HepG2 (cell line): Measurements from ENCODE around the gene SNRNP35. TPM values are rescaled to one million over a fixed set of nuclear protein-coding genes. Genes with fewer than 3 reads are reported as not detected.
A peak's percentile ranks its signal among the peaks of the same experiment; 100 is the strongest.

ENCODE experiments used
- ATAC-seq: fragments of 200-7000 bp; cut with Tn5 transposase; 3 replicates; pipeline ENCODE4 v1.9.1; 2020; ENCODE audit warnings: mild to moderate bottlenecking, moderate library complexity
- BruUV-seq: library from RNA; stranded (reverse); fragments of 400-500 nt; replicated peaks from 2 replicates; lab custom pipeline; 2021; lab: Mats Ljungman, UMichigan
- CTCF ChIA-PET: fragments of 300-600 bp; formaldehyde crosslinking; extraction: SDS; loops from one replicate; lab custom pipeline; 2021; ENCODE audit warnings: low total read pairs, inconsistent platforms, low intra/inter-chr PET ratio; lab: Yijun Ruan, JAX
- POLR2A ChIA-PET: fragments of 350-600 bp; sonication (Branson Sonifier 250); formaldehyde crosslinking; loops from one replicate; lab custom pipeline; 2020; ENCODE audit warnings: antibody characterized with exemption, inconsistent platforms; lab: Yijun Ruan, JAX
- DNase-seq: peaks from one replicate; pipeline ENCODE4 v3.0.0-alpha.2; 2015; ENCODE audit warnings: low spot score
- FAIRE-seq: peaks from 3 replicates; lab custom pipeline; 2011; peaks lifted over from hg19 to GRCh38; lab: Jason Lieb, UNC
- H2AFZ ChIP-seq: one replicate; pipeline ENCODE4 v1.6.1; 2011; ENCODE audit warnings: low read length, inconsistent platforms
- H3K27ac ChIP-seq: fragments of 300-600 bp; 3 replicates; pipeline ENCODE4 v1.8.0; 2011; ENCODE audit warnings: mixed run types, mild to moderate bottlenecking, mixed read lengths, low read length, inconsistent platforms; ENCODE audit not compliant: insufficient read depth; ENCODE audit errors: extremely low read length
- H3K27me3 ChIP-seq, 2 experiments: fragments of 200-600 bp in 1 of 2; 2 replicates in 1 of 2; 3 replicates in 1 of 2; pipeline versions ENCODE4 v1.6.0 to v1.8.0; 2011; ENCODE audit warnings: low read length in 2 of 2, mild to moderate bottlenecking in 2 of 2, moderate library complexity in 2 of 2, inconsistent platforms in 1 of 2; ENCODE audit not compliant: insufficient read depth in 2 of 2, control insufficient read depth in 1 of 2
- H3K36me3 ChIP-seq, 2 experiments: fragments of 200-600 bp in 1 of 2; replicated peaks in 1 of 2; 2 replicates in 1 of 2; 3 replicates in 1 of 2; pipeline versions ENCODE4 v1.5.1 to v1.8.0; 2011; ENCODE audit warnings: low read length in 2 of 2, inconsistent platforms in 1 of 2; ENCODE audit not compliant: insufficient read depth in 2 of 2, control insufficient read depth in 1 of 2
- H3K4me1 ChIP-seq: 2 replicates; pipeline ENCODE4 v1.5.1; 2012; ENCODE audit warnings: low read length, inconsistent platforms; ENCODE audit not compliant: insufficient read depth
- H3K4me2 ChIP-seq: 2 replicates; pipeline ENCODE4 v1.6.0; 2011; ENCODE audit warnings: low read depth, low read length, inconsistent platforms
- H3K4me3 ChIP-seq, 3 experiments: fragments of 200-600 bp in 1 of 3; sonication (generic), shearing (Covaris generic) in 1 of 3; replicated peaks in 1 of 3; 2 replicates each; pipeline ENCODE4 v1.5.1; 2011 to 2016; ENCODE audit warnings: low read length in 3 of 3, inconsistent platforms in 2 of 3, low read depth in 2 of 3, mild to moderate bottlenecking in 2 of 3, control low read depth in 1 of 3, mixed read lengths in 1 of 3; ENCODE audit not compliant: insufficient read depth in 1 of 3
- H3K79me2 ChIP-seq: one replicate; pipeline ENCODE4 v1.6.1; 2011; ENCODE audit warnings: low read length, inconsistent platforms; ENCODE audit not compliant: insufficient read depth
- H3K9ac ChIP-seq: 2 replicates; pipeline ENCODE4 v1.6.0; 2011; ENCODE audit warnings: mild to moderate bottlenecking, low read depth, low read length, inconsistent platforms; ENCODE audit not compliant: insufficient read depth
- H3K9me3 ChIP-seq: 2 replicates; pipeline ENCODE4 v1.5.1; 2012; ENCODE audit warnings: mild to moderate bottlenecking, low read length
- H4K20me1 ChIP-seq: 2 replicates; pipeline ENCODE4 v1.6.0; 2011; ENCODE audit warnings: inconsistent platforms, mild to moderate bottlenecking, low read length, moderate library complexity; ENCODE audit not compliant: insufficient read depth
- CEBPB ChIP-seq: IDR thresholded peaks from 2 replicates; pipeline ENCODE4 v1.6.1; 2011; ENCODE audit warnings: low read depth, low read length, improper control_type of control experiment, borderline replicate concordance
- KMT2A ChIP-seq: sonication (generic); formaldehyde crosslinking; IDR thresholded peaks from 2 replicates; pipeline ENCODE4 v1.4.0; 2020; ENCODE audit warnings: missing genetic modification reagents
- PHF21A ChIP-seq: sonication (generic); formaldehyde crosslinking; IDR thresholded peaks from 2 replicates; pipeline ENCODE4 v1.5.0; 2020; ENCODE audit warnings: mild to moderate bottlenecking, missing genetic modification reagents
- SAP130 ChIP-seq: IDR thresholded peaks from 2 replicates; pipeline ENCODE4 v1.6.1; 2016; ENCODE audit warnings: low read depth
- ZBTB1 ChIP-seq: sonication (generic); formaldehyde crosslinking; IDR thresholded peaks from 2 replicates; pipeline ENCODE4 v1.4.0; 2020; ENCODE audit warnings: missing genetic modification reagents, borderline replicate concordance
- ZNF572 ChIP-seq: sonication (generic); formaldehyde crosslinking; IDR thresholded peaks from 2 replicates; pipeline ENCODE4 v1.5.1; 2020; ENCODE audit warnings: mild to moderate bottlenecking, missing genetic modification reagents
- WGBS: methylation state at CpG from one replicate; pipeline ENCODE4 v1.1.6; 2017; ENCODE audit warnings: low lambda C conversion rate; 5-methylcytosine and 5-hydroxymethylcytosine counted together
- in situ Hi-C: cut with HindIII; loops from 2 replicates; pipeline ENCODE4 v1.10.0; 2017; ENCODE audit warnings: low pct_unique_long_range_greater_than_20kb; ENCODE audit not compliant: extremely low pct_ligation_motif_present
- intact Hi-C: fragments of 100-400 bp; cut with micrococcal nuclease; formaldehyde crosslinking; loops from one replicate; pipeline ENCODE4 v1.10.0; 2022; ENCODE audit not compliant: unreplicated experiment
- polyA plus RNA-seq, 8 experiments: library from polyadenylated mRNA; depleted of rRNA in 3 of 8; stranded (reverse) in 7 of 8; unstranded in 1 of 8; fragments of >200 nt; fragmentation: Illumina TruSeq in 4 of 8; extraction: Trizol in 4 of 8; gene quantifications; 2 replicates each; pipeline versions ENCODE4 v1.2.1 to v1.2.3, GENCODE V29; 2011 to 2016; ENCODE audit warnings: low read depth in 4 of 8, missing spikeins in 1 of 8, mixed read lengths in 1 of 8; ENCODE audit not compliant: insufficient read depth in 1 of 8
- total RNA-seq, 5 experiments: library from RNA; depleted of rRNA; stranded (reverse); fragments of >200 nt; fragmentation: Illumina TruSeq; extraction: Trizol; gene quantifications; 2 replicates each; pipeline ENCODE4 v1.2.3, GENCODE V29; 2016; ENCODE audit warnings: low read depth in 1 of 5
- TF ChIP-seq, protein P1 (sequence below): sonication (generic); formaldehyde crosslinking; IDR thresholded peaks from 2 replicates; pipeline ENCODE4 v1.8.0; 2022; ENCODE audit warnings: mild to moderate bottlenecking, missing genetic modification reagents, moderate library complexity
- TF ChIP-seq, protein P2 (sequence below): sonication (generic); formaldehyde crosslinking; IDR thresholded peaks from 2 replicates; pipeline ENCODE4 v1.4.0; 2020; ENCODE audit warnings: mild to moderate bottlenecking, low read depth, missing genetic modification reagents

Gene SNRNP35
- total and polyA plus RNA-seq, 2 of the 13 experiments (the other 11 are each of a cell fraction or from before 2014, with no cell fraction given) = 11.3 to 22.6 TPM

DNA sequence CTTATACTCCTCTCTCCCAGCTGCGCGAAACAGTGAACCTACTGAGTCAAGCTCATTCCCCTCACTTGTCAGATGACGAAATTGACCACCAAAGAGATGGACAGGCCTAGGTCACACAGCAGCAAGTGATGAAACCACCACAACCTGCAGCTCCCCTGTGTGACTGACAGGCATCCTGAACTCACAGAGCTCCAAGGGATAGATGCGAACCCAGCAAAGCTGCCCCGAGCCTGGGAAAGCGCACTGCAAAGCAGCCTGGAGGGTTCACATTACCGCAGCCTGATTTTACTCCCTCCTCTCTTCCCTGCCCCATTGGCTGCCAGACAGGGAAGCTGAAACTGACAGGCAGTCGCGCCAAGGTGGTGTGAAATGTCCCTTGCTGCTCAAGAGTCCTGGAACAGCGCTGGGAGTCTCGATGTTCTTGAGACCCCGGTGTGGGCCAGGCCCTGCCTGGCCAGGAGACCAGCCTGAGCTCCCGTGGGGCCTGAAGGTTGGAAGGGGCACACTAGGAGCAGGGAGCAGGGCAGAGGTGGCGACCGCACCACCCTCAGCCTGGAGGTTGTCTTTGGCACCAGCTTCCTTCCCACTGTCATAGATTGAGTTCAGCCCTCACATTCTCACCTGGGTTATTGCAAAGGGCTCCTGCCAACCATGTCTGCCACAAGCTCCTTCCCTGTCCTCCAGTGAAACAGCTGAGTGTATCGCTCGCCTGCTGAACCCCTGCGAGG is 36.3 kb downstream of the SNRNP35 start:
- DNase-seq (no peak), ATAC-seq (peak; percentile 9; the same call in 1 of the 3 replicates), FAIRE-seq (no peak)
- Histone ChIP-seq H3K9me3 (no peaks in the 10 kb centered on the region), H3K4me2 (no peak overlapping the region), H3K4me3 (no peak overlapping the region), H3K27me3 (no peaks in the 10 kb centered on the region), H2AFZ (no peak overlapping the region), H3K9ac (no peak overlapping the region), H3K27ac (no peak overlapping the region), H3K79me2 (no peaks in the 10 kb centered on the region), H3K4me1 (peaks cover 23% of the 10 kb centered on the region), H4K20me1 (no peaks in the 10 kb centered on the region), H3K36me3 (peaks cover 6 to 13% of the 10 kb centered on the region in 2 experiments; a peak in 3 of 5 replicates)
- intact Hi-C loops = no loop called here
- in situ Hi-C loops = no loop called here
- CTCF ChIA-PET = no interaction called here
- TF ChIP-seq, protein P1, sequence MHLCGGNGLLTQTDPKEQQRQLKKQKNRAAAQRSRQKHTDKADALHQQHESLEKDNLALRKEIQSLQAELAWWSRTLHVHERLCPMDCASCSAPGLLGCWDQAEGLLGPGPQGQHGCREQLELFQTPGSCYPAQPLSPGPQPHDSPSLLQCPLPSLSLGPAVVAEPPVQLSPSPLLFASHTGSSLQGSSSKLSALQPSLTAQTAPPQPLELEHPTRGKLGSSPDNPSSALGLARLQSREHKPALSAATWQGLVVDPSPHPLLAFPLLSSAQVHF = no peak
- no peak for TF ChIP-seq SAP130 (CRISPR knock-in tag)
- TF ChIP-seq KMT2A = no peak
- no peak for TF ChIP-seq ZBTB1 (CRISPR knock-in tag)
- 0 out of 2 replicates have a peak, but pooled peaks have one; percentile 33 for TF ChIP-seq ZNF572
- TF ChIP-seq, protein P2, sequence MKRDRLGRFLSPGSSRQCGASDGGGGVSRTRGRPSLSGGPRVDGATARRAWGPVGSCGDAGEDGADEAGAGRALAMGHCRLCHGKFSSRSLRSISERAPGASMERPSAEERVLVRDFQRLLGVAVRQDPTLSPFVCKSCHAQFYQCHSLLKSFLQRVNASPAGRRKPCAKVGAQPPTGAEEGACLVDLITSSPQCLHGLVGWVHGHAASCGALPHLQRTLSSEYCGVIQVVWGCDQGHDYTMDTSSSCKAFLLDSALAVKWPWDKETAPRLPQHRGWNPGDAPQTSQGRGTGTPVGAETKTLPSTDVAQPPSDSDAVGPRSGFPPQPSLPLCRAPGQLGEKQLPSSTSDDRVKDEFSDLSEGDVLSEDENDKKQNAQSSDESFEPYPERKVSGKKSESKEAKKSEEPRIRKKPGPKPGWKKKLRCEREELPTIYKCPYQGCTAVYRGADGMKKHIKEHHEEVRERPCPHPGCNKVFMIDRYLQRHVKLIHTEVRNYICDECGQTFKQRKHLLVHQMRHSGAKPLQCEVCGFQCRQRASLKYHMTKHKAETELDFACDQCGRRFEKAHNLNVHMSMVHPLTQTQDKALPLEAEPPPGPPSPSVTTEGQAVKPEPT (CRISPR knock-in tag) = no peak
- 0 out of 2 replicates have a peak, but pooled peaks have one; percentile 39 for TF ChIP-seq CEBPB
- TF ChIP-seq PHF21A (CRISPR knock-in tag) = no peak
- POLR2A ChIA-PET = interaction anchor here (0.7 kb wide), 1 partner anchor 88 kb away, joined by 3 read pairs; no protein-coding TSS in a partner anchor
- no TSS peak for BruUV-seq
- 92% methylated on average over 15 of the region's 18 CpGs for WGBS
